ENCODE data around the gene ZBED1.
"Not testable (repeated sequence)": the region's sequence is repeated elsewhere in the genome, so short reads cannot be mapped to it uniquely, and the experiment has no call there.

The ZBED1 gene

GRCh38 chrX:2495595-2495994 is 5.2 kb downstream of the ZBED1 start:
- no peak for DNase-seq

- DNase-seq, result no peak
Measured at GRCh38 chrX:2492531-2493218, 8.1 kb downstream of the ZBED1 start.

GRCh38 chrX:2490634-2491033 is 10.1 kb downstream of the ZBED1 start:
- no peak for DNase-seq

- DNase-seq, result no peak
Measured at GRCh38 chrX:2489446-2490445, 11.0 kb downstream of the ZBED1 start.

- no peak for DNase-seq
Measured at GRCh38 chrX:2488621-2489285, 12.0 kb downstream of the ZBED1 start.

GRCh38 chrX:2487366-2487765 is 13.4 kb downstream of the ZBED1 start:
- DNase-seq, result no peak

- DNase-seq, result no peak
Measured at GRCh38 chrX:2486476-2487133, 14.2 kb downstream of the ZBED1 start.

GRCh38 chrX:2485789-2486345 is 14.9 kb downstream of the ZBED1 start:
- no peak for DNase-seq

GRCh38 chrX:2484721-2485648 is 15.8 kb downstream of the ZBED1 start:
- DNase-seq, result no peak

GRCh38 chrX:2484256-2484655 is 16.5 kb downstream of the ZBED1 start:
- no peak for DNase-seq

- no peak for DNase-seq
Measured at GRCh38 chrX:2483398-2484060, 17.2 kb downstream of the ZBED1 start.

GRCh38 chrX:2481597-2481996 is 19.2 kb downstream of the ZBED1 start:
- not testable (repeated sequence) for DNase-seq

- DNase-seq, result not testable (repeated sequence)
Measured at GRCh38 chrX:2479982-2480381, 20.8 kb downstream of the ZBED1 start.

- no peak for DNase-seq
Measured at GRCh38 chrX:2479420-2479780, 21.4 kb downstream of the ZBED1 start.

- no peak for DNase-seq
Measured at GRCh38 chrX:2478546-2479419, 22.0 kb downstream of the ZBED1 start.

- DNase-seq, result not testable (repeated sequence)
Measured at GRCh38 chrX:2477313-2477712, 23.5 kb downstream of the ZBED1 start.

- DNase-seq, result no peak
Measured at GRCh38 chrX:2474963-2475726, 25.6 kb downstream of the ZBED1 start.

GRCh38 chrX:2474280-2474962 is 26.4 kb downstream of the ZBED1 start:
- DNase-seq, result no peak
